Activated CD8-positive, alpha-beta memory T cell treated with anti-CD3 and anti-CD28 coated beads for 24 hours (primary cell): ENCODE data around the gene RAP1GDS1.
"Not testable (repeated sequence)": the region's sequence is repeated elsewhere in the genome, so short reads cannot be mapped to it uniquely, and the experiment has no call there.

ENCODE experiments used
- DNase-seq: peaks from one replicate; pipeline ENCODE4 v3.0.0-alpha.2; 2020

Gene RAP1GDS1

DNA sequence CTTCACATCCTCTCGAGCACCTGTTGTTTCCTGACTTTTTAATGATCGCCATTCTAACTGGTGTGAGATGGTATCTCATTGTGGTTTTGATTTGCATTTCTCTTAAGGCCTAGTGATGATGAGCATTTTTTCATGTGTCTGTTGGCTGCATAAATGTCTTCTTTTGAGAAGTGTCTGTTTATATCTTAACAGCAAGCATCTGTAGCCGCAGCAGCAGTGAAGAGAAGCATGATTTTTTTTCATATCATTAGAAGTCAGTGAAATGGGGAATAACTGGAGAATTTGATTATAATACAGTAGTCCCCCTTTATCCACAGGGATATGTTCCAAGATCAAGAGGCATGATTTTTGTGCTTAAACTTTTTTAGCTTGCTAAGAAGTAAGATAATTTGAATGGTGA lies 27.5 kb downstream of the RAP1GDS1 start:
- DNase-seq = not testable (repeated sequence)

DNA sequence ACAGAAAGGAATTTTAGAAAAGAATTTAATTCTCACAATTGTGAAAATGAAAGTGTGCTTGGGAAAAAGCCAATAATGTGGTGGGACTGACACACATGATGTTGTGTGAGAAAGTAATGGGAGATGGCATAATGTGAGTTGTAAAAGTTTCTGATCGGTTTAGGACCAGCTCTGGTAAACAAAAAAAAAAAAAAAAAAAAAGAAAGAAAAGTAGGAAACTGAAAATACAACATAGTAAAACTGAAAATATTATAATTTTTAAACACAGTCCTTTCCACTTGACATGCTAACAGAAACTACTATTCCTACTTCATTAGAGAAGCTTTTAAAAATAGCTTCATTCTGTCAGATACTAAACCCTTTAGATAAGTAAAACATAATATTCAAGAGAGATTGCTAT lies 28.2 kb downstream of the RAP1GDS1 start:
- DNase-seq = no peak

DNA sequence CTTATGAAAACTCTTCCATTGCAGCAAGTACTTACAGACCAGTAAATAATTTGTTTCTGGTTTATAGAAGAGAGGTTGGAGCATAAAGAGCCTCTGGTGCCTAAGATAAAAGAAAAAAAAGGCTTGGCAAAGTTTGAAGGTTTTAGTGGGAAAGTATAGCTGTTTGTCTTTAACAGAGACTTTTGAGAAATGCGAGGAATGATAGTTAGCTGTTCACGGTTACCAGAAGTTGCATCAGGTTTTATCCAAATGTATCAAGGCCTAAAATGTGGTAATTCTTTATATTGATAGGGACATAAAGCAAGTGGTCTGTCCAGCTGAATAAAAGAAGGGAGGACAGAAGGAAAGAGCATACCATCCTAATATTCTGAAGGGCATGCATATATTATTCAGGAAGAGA lies 29.3 kb downstream of the RAP1GDS1 start:
- DNase-seq = no peak

DNA sequence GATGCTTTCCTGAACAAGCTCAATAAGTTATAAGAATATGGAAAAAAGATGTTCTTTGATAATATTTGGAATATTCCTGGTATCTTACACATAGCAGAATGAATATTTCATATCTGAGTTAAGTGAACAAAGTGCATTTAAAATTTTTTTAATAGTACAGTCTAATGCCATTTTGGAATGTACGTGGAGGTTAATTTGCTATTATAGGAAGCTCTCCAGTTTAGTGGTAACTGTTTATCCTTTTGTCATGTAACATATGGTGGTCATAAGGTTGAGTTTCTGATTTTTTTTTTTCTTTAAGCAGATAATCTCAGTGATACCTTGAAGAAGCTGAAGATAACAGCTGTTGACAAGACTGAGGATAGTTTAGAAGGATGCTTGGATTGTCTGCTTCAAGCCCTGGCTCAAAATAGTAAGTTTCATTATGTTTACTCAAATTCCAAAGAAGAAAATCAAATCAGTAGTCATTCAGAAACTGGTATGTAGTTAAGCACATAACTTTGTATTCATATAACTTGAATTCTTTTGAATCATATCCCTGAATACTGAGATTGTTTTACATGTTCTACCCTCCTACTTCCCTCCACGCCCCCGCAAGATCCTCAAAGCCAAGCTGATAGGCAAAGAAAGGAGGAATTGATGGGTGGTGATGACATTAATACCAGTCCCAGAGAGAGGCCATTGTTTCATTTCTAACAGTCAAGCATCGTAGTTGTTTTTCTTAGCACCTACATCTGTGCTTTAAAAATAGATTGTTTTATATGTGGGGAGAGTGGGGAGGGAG lies 32.1 kb downstream of the RAP1GDS1 start:
- no peak for DNase-seq

DNA sequence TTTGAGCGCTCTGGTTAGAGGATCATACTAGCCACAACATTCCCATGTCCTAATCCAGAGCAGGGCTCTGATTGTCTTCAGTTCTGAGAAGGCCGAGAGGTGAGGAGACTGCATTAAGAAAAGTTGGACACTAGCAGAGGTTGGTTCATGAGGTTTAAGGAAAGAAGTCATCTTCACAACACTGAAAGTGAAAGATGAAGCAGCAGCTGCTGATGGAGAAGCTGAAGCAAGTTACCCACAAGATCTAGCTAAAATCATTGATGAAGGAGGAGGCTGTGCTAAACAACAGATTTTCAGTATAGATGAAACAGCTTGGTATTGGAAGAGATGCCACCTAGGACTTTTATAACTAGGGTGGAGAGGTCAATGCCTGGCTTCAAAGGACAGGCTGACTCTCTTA lies 36.8 kb downstream of the RAP1GDS1 start:
- DNase-seq = no peak

DNA sequence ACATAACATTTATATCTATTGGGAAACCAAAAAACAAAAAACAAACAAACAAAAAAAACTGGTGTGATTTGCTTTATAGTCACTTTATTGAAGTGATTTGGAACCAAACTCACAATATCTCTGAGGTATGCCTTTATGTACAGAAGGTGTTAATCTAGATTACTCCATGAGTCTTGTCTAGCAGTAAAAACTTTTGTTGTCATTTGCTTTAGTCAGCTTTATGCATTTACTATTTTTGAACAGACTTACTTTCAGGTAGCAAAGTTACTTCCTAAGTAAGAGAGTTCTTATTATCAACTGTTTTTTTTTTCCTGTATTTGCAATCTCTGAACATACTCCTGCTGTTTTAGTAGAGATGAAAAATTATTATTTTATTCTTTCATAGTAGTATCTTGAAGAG lies 39.5 kb downstream of the RAP1GDS1 start:
- DNase-seq = no peak

DNA sequence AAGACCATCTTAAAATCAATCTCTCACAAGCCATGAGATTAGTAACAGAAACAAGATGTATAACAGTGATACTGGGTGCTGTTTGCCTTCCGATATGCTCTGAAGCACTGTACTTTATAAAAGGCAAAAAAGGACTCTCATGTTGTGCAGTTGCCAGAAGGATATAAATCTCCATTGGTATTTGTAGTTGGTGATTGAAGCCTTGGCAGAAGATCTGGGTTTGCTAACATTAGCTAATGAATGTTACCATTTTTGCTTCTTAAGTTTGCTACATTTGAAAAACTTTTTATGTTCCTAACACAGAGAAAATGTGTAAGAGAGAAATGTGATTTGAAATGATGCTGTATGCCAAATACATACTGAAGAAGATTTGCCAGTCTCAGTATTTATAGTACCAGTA lies 44.4 kb downstream of the RAP1GDS1 start:
- no peak for DNase-seq

DNA sequence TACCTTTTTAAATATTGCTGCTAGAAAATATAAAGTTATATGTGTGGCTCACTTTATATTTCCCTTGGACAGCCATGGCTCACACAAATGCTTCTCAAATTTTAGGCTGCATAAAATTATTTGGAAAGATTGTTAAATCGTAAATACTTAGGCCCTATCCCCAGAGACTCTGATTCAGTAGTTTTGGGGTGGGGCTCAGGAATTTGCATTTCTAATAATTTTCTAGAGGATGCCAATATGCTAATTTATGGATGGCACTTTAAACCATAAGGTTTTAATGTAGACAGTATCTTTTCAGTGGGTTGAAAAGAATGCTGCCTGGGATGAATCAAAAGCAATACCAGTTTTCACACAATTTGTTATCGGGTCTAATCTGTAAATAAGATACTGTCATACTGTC lies 49.7 kb downstream of the RAP1GDS1 start:
- DNase-seq = no peak

DNA sequence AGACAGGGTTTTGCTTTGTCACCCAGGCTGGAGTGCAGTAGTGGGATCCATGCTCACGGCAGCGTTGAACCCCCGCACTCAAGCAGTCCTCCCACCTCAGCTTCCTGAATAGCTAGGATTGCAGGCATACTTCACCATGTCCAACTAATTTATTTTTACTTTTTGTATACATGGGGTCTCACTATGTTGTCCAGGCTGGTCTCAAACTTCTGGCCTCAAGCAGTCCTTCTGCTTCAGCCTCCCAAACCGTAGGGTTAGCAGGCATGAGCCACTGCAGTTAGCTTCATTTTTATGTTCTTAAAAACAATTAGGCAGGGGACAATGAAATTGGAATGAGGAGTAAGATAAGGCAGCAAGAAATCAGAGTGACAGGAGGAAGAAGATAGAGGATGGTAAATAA lies 50.5 kb downstream of the RAP1GDS1 start:
- DNase-seq = no peak

DNA sequence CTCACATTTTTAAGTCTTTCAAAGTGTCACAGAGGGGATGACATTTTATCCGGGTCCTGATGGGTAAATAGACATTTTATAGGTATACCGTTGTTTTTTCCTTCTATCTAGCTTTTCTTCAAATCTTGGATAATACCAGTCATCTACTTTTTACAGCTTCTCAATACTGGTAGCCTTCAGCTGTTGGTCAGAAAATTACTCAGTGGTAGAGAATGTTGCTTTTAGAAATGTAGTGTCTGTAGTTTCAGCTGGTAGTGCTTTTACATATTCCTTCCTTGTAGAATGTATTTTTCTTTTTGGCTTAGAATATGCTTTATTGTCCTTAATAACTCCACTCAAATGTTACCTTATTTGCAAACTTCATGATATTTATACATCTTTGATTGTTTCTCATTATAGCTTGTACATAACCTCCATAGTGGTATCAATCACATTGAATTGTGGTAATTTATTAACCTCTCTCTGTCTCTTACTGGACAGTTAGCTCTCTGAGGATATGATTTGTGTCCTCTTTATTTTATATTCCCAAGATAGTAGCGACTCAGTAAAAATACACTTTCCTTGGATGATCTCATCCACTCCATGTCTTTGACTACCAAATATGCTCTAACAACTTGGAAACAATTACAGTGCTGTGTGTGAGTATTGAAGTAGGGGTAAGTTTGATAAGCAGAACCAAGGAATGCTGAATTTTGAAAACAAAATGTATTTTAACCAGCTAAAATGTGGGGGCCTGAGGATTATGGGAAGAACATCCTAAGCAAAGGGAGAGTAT lies 53.8 kb downstream of the RAP1GDS1 start:
- no peak for DNase-seq

DNA sequence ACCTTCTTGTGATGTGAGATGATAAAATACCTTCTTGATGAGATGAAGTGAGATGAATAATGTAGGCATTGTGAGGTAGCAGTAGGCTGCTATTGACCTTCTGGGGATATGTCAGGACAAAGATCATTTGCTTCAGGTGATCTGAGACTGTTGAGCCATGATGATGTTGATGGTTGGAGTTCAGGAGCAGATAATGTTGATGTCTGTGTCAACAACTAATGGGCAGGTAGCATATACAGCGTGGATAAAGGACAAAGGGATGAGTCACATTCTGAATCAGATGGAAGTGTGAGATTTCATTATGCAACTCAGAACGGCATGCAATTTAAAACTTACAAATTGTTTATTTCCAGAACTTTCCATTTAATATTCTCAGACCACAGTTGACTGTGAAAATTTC lies 57.3 kb downstream of the RAP1GDS1 start:
- DNase-seq = no peak

DNA sequence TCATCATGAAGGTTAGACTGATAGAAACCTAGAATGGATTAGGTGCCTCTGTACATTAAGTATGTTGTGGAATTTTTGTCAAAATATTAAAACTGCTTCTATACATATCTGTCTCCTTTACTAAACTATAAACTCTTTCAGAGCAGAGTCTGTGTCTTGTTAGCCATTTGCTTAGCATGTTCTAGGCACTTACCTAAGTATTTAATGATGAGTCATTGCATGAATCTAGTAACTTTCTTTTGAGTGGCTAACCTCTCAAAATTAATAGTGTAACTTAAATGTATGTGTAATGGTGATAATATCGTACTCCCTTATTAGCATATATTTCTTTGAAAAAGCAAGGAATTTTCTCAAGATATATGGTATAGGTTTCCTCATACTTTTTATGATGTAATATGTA lies 57.8 kb downstream of the RAP1GDS1 start:
- DNase-seq = no peak

DNA sequence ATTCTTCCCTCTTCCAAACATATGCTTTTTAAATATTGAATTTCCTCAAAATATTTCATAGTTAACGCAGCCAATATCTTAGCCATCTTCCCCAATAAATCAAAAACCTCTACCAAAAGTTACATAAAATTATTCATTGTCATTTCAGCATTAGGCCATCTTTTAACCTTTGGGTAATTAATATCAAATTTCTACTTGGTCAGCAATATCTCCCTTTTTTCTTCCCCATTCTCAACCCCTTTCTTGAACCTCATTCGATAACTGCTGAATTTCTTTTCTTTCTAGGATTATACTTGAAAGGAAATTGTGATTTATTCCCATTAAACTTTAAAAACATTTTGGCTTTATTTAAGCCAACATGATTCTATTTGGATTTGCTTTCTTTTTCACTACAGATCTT lies 65.0 kb downstream of the RAP1GDS1 start:
- DNase-seq = no peak

DNA sequence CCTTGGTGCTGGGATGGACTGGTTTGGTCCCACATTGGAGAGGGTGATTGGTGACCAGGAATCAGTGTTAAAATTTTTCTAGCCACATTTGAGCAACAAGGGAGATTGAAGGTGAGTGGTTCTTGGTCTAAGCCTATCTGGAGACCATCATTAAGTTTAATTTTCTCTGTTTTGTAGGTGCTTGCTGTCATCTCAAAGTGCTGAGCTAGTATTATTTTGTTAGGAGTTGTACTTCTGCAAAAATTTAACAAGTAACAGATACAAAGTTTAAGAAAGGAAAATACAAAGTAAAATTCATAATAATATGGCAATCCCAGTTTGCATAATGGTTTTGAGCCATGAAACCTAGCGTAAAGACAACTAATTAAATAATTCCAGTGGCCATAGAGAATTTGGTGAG lies 66.5 kb downstream of the RAP1GDS1 start:
- DNase-seq = no peak

DNA sequence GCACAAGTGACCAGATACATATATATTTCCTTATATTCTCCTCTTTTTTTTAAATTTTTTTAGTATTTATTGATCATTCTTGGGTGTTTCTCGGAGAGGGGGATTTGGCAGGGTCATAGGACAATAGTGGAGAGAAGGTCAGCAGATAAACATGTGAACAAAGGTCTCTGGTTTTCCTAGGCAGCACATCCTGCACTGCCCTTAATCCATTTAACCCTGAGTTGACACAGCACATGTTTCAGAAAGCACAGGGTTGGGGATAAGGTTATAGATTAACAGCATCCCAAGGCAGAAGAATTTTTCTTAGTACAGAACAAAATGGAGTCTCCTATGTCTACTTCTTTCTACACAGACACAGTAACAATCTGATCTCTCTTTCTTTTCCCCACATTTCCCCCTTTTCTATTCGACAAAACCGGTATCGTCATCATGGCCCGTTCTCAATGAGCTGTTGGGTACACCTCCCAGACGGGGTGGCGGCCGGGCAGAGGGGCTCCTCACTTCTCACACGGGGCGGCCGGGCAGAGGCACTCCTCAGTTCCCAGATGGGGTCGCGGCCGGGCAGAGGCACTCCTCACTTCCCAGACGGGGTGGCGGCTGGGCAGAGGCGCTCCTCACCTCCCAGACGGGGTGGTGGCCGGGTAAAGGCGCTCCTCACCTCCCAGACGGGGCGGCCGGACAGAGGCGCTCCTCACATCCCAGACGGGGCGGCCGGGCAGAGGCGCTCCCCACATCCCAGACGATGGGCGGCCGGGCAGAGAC lies 68.9 kb downstream of the RAP1GDS1 start:
- DNase-seq = not testable (repeated sequence)

DNA sequence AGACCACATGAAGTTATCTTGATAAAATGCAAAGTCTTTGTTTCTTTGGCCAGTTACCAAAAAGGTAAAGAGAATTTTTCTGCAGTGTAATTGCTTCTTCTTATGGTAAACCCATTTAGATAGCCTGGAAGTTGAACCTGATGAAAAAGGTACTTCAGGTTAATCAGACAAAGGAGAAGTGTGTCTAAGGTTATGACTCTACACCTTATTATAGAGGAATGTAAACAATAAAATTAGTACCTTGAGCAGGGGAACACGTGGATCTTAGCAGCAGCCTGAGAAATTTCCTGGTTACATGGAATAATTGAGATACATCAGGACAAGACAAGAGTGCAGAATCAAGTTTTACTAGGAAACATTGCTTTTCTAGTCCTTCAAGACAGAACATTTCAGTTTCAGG lies 70.8 kb downstream of the RAP1GDS1 start:
- no peak for DNase-seq

DNA sequence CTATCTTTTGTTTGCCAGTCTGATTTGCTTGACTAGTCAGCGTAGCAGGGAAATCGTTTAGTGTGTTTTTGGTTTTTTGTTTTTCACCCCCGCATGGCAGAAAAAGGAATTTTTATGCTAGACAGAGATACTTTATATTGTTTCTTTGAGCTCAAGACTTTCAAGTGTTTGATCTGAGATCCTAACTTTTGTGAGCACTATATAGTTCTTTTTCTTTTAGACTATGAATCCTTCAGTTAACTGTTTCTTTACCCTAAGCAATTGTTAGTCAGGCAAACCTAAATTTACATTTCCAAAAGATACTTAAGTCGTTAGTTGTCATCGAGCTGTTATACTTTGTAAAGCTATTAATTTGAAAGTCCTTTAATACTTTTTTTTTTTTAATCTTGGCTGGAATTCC lies 73.3 kb downstream of the RAP1GDS1 start:
- DNase-seq = no peak

DNA sequence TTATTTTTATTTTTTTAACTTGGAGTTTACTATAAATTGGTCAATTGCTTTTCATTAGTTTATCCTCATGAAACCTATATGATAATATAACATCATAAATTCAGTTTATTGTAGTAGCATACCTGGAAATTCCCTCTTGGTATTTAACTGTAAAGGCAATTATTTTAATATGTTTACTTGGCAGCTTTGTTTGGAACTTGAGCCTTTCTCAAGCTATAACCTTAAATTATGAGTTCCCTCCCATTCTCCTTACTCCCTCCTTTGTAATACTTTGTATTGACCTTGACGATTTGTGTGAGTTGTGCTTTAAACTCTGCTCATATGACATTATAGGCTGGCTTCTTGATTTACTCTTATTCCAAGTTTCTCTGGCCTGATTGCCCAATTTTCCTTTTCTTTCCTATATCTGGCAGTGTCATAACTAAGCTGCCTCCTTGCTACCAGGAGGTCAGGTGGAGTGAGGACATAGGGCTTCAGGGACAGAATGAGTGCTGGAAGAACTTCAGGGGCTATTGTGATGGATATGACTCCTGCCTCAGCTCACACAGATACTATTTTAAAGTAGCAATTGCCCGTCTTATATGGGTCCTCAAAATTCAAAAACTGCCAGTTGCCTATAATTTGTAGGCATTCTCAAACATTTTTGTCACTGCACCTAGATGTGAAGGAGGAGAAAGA lies 77.7 kb downstream of the RAP1GDS1 start:
- no peak for DNase-seq

DNA sequence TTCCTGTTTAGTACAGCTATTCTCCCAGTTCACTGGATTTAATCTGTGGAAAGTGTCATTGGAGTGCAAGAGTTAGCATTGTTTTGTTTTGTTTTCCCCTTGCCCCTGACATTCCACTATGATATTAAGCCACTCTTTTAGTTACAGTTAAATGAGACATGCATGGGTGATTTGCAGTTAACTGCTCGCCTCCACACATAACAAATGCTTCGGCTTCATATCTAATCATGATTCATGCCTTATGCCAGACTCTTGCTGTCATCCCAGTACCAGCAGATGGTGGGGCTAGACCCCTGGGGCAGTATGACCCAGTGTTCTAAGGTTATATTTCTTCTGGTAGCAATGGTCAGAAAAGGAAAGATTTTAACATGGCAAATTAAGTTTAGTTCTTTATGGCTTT lies 80.1 kb downstream of the RAP1GDS1 start:
- DNase-seq = no peak

DNA sequence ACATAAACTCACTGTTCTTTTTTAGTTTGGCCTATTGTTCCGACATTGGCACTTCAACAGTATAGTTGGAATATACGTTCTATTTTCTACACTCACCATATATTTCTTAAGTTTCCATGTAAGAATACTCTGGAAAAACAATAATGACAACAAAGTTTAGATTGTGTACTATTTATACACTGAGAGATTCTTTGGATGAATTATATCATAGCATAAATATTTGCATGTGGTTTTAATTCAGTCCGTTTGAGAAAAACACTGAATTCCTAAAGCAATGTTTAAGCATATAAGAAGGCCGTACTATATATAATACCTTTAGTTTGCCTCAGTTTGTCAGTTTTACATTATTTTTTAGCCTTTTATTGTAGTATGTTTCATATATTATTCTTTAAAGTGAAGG lies 82.4 kb downstream of the RAP1GDS1 start:
- DNase-seq = no peak

DNA sequence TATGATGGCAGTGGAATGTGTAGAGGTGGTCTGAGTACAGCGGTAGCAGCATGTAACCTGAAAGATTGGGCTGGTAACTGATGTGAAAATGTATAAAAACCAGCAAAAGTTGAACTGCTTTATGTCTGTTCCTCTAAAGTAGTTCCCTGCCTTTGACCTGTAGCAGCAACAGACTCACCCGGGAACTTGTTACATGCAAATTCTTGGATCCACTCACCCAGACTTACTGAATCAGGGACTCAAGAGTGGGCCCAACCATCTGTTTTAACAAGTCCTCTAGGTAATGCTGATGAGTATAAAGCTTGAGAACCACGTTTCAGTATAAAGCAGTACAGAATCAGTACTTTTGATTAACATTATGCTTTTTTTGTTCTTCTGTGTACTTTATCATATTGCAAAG lies 84.7 kb downstream of the RAP1GDS1 start:
- no peak for DNase-seq

DNA sequence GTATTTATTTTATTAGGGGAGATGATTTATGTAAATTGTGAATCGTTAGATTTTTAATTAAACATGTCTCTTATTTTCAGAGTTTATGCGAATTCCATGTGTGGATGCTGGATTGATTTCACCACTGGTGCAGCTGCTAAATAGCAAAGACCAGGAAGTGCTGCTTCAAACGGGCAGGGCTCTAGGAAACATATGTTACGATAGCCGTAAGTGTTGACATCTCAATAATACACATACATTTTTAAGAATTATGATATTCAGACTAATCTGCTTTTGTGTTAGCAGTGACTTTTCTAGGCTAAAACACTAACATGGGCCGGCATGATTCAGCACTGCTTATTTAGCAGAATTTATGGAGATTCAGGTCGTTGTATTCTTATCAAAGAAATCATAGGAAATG lies 91.2 kb downstream of the RAP1GDS1 start:
- no peak for DNase-seq

DNA sequence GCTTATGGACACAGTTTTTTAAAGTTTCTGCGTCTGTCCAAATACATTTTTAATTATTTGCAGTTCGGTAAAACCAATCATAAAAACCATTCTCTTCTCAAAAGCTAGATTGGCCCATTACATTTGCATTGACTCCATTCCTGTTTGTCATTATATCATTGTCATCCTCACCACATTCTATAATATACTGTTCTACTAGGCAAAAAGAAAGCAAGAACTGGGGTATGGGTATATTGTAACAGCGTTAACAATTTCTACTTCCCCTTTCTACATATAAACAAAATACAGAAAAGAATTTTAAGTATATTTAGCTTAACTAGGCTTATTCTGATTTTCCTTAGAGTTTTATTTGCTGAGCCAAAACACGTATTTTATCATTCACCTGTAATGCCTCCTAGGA lies 91.8 kb downstream of the RAP1GDS1 start:
- no peak for DNase-seq
